NCI-H2107 (cell line): ENCODE data around the gene NXPE3.

ENCODE experiments used
- DNase-seq: peaks from one replicate; lab custom pipeline; 2025; lab: John Stamatoyannopoulos, UW

NXPE3 gene

DNA sequence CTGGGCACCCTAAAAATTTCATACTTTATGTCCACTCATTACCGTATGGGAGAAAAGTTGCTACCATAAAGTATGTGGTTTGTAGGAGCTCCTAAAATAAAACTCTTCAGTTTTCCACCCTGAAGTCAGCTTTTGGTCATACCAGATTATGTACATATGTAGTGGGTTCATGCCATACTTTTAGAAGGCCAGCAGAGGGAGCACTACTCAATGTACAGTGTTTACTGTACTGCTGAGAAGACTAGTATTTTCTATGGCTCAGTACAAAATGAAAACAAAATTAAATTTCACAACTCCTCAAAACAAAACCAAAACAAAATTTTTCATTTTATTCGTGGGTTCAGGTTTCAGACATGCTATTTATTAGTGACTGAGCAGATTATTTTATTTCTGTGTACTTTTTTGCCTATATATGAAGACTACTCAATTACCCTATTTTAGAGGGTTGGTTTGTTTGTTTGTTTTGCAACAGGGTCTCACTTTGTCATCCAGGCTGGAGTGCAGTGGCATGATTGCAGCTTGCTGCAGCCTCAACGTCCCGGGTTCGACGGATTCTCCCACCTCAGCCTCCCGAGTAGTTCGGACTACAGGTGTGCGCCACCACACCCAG lies 24.3 kb downstream of the NXPE3 start:
- DNase-seq: peak; percentile 45

GRCh38 chr3:101803939-101804338 lies 24.9 kb downstream of the NXPE3 start:
- DNase-seq: no peak

DNA sequence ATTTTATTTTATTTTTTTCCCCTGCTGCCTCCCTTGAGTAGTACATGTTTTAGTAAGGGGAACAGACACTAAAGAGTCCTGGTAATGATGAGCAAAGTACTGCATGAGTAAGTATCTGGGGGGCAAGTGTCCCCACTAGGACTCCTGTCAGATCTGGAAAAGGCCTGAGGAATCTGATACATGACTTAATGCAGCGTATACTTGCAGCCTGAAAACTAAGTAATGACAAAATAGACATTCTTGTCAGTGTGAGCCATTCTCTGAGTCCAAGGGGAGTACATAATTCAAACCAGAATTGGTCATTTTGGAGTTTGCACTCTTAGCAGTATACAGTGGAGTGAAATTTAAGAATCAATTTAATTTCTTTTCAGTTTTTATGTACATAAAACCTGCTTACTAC lies 27.5 kb downstream of the NXPE3 start:
- no peak for DNase-seq

GRCh38 chr3:101807888-101808287 lies 28.9 kb downstream of the NXPE3 start:
- no peak for DNase-seq

GRCh38 chr3:101809178-101810021 lies 30.4 kb downstream of the NXPE3 start:
- no peak for DNase-seq

DNA sequence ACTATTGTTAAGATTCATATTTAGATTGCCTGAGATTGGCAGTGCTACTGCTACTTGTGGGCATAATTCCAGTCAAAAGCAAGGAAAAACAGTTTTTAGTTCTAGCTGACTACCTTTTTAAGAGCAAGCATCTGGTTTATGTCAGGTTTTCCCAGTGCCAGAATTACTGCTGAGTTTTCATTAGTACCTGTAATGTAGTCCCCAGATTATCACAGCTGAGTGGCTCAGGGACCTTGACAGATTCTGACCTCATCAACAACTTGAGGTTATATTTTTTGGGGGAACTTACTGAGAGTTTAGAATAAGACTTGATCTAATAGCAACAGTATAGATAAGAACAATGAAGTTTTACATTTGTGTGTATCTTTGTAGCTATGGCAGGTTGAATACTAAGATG lies 31.0 kb downstream of the NXPE3 start:
- no peak for DNase-seq

GRCh38 chr3:101811875-101812274 lies 32.9 kb downstream of the NXPE3 start:
- no peak for DNase-seq

GRCh38 chr3:101812895-101813294 lies 33.9 kb downstream of the NXPE3 start:
- no peak for DNase-seq

GRCh38 chr3:101813817-101814440 lies 34.9 kb downstream of the NXPE3 start:
- DNase-seq: no peak

- no peak for DNase-seq
Observed at GRCh38 chr3:101814835-101815234, 35.8 kb downstream of the NXPE3 start.

DNA sequence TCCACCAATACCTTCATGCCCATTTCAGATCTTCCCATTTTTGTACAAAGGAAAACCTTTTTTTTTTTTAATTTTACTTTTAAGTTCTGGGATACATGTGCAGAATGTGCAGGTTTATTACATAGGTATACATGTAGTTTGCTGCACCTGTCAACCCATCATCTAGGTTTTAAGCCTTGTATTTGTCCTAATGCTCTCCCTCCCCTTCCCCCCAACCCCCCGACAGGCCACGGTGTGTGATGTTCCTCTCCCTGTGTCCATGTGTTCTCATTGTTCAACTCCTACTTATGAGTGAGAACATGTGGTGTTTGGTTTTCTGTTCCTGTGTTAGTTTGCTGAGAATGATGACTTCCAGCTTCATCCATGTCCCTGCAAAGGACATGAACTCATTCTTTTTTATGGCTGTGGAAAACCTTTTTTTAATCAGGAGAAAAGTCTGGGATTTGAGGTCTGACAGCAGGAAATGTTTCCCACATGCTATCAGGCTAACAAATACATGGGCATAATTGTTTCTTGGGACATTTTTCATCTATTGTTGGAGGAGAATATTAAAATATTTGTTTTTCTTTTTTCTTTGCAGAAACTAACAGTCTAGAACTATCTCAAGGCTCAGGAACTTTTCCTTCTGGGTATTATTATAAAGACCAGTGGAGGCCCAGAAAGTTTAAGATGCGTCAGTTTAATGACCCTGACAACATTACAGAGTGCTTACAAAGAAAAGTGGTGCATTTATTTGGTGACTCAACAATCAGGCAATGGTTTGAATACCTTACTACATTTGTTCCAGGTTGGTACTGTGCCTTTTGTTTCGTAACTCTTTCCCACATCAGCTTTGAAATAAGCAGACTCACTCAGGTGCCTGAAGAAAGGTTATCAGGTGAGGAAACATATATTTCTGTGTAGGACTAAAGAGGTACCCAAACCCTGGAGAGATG lies 37.5 kb downstream of the NXPE3 start:
- DNase-seq: no peak

- no peak for DNase-seq
Observed at GRCh38 chr3:101817992-101818391, 39.0 kb downstream of the NXPE3 start.

- no peak for DNase-seq
Observed at GRCh38 chr3:101819649-101820206, 40.7 kb downstream of the NXPE3 start.

DNA sequence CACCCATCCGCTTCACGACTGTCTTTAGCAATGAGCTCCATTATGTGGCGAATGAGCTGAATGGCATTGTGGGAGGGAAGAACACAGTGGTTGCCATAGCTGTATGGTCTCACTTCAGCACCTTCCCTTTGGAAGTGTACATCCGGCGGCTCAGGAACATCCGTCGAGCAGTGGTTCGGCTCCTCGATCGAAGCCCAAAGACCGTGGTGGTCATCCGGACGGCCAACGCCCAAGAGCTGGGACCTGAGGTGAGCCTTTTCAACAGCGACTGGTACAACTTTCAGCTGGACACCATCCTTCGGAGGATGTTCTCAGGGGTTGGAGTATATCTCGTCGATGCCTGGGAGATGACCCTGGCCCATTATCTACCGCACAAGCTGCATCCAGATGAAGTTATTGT lies 42.5 kb downstream of the NXPE3 start:
- DNase-seq: no peak

DNA sequence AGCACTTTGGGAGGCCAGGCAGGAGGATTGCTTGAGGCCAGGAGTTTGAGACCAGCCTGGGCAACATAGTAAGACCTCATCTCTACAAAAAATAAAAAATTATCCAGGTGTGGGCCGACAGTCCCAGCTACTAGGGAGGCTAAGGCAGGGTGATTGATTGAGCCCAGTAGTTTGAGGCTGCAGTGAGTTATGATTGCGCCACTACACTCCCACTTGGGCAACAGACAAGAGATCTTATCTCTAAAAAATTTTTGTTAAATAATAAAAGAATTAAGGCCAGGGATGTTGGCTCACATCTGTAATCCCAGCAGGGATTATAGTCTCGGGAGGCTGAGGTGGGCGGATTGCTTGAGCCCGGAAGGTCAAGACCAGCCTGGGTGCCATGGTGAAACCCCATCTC lies 44.5 kb downstream of the NXPE3 start:
- no peak for DNase-seq

DNA sequence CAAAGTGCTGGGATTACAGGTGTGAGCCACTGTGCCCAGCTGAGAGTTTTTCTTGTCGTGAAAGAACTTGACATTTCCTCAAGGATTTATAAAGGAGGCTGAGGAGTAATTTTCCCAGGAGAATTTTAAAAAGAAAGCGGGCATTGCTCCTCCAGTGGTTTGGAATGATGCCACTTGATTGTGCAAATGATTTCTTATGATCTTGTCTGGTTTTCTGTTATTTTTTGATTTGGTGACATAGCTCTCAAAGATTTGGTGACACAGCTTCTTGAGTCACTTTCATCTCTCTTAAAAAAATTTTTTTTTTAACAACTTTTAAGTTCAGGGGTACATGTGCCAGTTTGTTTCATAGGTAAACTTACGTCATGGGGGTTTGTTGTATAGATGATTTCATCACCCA lies 45.7 kb downstream of the NXPE3 start:
- no peak for DNase-seq

- no peak for DNase-seq
Observed at GRCh38 chr3:101825904-101826445, 47.0 kb downstream of the NXPE3 start.

DNA sequence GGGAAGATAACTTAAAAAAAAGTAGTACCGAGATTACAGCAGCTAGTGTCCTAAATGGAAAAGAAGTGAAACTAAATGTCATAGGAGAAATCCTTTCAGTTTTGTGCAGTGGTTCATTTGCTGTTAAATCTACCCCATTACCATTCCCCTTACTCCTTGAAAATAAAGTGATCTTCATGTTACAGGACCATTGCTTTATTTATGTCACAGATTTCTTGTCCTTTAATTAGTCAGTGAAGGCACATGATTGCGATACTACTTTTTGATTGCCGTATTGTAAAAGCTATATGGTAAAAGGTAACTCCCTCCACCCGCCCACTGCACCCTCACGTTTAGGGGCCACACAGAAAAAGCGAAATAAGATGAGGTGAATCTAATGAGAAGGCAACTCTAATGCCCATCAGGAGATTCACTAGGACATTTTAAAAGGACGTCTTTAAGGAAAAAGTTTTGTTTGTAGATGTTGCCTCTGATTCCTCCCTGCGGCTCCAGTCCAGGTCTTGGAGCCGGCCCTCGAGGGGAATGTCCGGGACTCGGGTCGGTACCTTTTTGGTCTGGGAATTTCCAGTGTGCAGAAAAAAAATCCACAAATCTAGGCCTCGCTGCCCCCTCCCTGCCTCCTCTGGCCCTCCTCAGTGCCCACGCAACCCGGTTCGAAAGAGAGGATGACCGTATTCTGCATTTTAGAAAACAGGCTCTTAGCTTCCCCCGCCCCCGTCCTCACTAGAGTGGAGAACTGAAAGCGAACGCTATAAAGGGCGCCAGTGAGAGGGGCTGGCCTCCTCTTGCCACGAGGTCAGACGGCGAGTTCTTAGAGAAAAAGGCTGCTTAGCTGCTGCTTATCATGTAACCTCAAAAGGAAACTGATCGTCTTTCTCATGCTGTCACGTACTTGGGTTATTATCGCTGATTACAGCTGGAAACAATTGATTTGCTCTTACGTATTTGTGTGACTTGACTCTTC lies 48.5 kb downstream of the NXPE3 start:
- peak; percentile 22 for DNase-seq

DNA sequence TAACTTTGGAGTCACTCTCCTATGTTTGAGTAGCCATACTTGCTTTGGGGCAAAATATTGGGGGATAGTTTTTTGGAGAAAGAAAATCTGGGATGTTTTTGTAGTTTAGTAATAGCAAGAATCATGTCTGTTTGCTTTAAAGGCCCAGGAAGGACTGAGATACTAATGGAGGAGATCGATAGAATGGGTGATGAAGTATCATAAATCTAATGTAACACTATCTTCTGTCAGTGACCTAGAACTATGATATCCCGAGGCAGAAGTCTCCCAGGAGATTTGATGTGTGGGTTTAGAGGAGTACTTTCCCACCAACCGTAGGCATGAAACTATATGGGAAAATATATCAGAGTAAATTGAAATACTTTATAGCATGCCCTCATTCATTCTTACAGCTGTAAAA lies 49.3 kb downstream of the NXPE3 start:
- DNase-seq: no peak

GRCh38 chr3:101828691-101829436 lies 49.9 kb downstream of the NXPE3 start:
- no peak for DNase-seq
